Left lobe of liver (tissue), 2 donors: Measurements from ENCODE around the gene SMYD3. TPM values are rescaled to one million over a fixed set of nuclear protein-coding genes. Genes with fewer than 3 reads are reported as not detected.
"Not testable (repeated sequence)": the region's sequence is repeated elsewhere in the genome, so short reads cannot be mapped to it uniquely, and the experiment has no call there.

Experiments used
- ATAC-seq: fragments of 200-7000 bp; cut with Tn5 transposase; one replicate; pipeline ENCODE4 v1.9.1; 2020; ENCODE audit warnings: mild to moderate bottlenecking, moderate library complexity
- DNase-seq: peaks from one replicate; pipeline ENCODE4 v3.0.0-alpha.2; 2020; ENCODE audit warnings: low spot score
- total RNA-seq: library from RNA; stranded (reverse); gene quantifications from one replicate; pipeline ENCODE4 v1.2.1, GENCODE V29; 2021
- donor health status: DM: no; HTN: no; CAD: no; lungs with moderate emphysema.
- donor health status: DM: no; HTN: yes; CAD: no.

The SMYD3 gene
- total RNA-seq, 1 donor from 2014 or later: 6.7 TPM

DNA sequence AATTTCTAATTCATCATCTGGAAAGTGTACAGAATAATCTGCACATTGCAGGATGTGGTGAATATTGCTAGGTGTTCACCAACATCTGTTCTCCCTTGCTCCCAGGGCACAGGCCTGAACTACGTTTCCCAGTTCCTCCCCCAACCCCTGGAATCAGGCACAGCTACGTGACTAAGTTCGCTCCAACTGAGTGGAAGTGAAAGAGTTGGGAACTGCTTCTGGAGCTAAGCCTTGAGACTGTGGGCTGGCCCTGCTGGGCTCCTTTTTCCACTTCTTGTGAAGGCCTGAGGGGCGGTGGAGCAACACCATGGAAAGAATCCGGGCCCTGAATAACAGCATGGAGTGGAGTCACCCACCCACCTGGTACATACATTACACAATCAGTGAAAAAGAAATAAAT is 534.6 kb downstream of the SMYD3 start:
- ATAC-seq: no peak
- DNase-seq: no peak

GRCh38 chr1:245971711-245972085 is 535.4 kb downstream of the SMYD3 start:
- DNase-seq (no peak), ATAC-seq (no peak)

GRCh38 chr1:245971076-245971710 is 535.9 kb downstream of the SMYD3 start:
- not testable (repeated sequence) for DNase-seq, ATAC-seq

DNA sequence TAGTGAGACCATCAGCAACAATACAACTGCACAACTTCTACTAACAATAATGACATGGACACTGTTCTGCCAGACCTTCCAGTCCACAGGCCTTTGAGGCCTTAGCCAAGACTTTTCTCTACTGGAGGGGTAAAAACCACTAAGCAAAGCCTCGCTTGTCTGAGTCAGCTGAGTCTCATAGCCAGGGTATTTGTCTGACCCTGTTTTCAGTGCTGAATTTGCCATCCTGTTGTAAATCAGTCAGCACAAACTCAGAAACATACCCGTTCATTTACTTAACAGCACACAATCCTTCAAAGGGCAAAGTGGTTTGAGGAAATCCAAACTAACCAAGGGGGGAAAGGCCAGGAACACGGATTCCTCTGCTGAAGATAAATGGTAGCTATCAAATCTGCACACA is 537.8 kb downstream of the SMYD3 start:
- DNase-seq (no peak), ATAC-seq (no peak)

DNA sequence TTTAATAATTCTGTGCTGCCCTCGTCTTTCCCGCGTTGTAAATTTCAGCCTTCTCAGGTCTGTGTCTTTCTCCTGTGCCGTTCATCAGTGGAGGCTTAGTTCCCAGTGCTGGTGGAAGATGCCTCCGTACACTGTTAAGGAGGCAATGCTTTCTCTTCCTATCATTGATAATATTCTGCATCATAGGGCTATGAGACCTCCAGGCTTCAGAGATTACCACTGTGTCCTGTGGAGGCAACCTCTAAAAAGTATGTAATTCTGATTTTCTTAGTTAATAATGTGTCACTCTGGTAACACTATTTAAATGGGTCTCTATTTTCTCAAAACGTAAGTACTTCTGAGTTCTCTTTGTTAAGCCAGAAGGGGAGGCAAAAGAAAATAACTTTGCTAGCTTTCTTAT is 538.3 kb downstream of the SMYD3 start:
- DNase-seq: no peak
- no peak for ATAC-seq

DNA sequence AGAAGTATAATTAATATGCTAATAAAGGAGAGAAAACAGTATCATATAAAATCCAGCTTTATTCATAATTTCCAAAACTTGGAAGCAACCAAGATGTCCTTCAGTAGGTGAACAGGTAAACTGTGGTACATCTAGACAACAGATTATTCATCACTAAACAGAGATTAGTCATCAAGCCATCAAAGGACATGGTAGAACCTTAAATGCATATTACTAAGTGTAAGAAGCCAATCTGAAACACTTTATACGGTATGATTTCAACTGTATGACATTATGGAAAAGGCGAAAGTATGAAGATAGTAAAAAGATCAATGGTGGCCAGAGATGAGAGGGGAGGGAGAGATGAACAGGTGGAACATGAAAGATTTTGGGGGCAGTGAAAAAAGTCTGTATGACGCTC is 541.7 kb downstream of the SMYD3 start:
- DNase-seq (no peak), ATAC-seq (no peak)

DNA sequence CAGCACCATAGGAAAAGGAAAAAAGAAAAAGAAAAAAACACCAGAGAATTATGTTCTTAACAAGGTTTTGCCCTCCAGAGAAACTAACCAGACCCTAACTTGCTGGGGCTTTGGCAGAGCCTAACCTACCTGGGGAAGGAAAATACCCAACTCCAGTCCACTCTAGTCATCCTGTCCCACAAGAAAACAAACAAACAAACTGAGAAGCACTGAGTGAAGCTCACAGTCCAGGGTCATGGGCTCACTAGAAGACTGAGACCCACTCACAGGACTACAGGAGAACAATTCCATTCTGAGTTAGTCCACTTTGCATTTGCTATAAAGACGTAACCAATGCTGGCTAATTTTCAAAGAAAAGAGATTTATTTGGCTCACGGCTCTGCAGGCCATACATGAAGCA is 543.4 kb downstream of the SMYD3 start:
- no peak for ATAC-seq
- no peak for DNase-seq

- DNase-seq (no peak), ATAC-seq (no peak)
Measured at GRCh38 chr1:245962453-245962852, 544.6 kb downstream of the SMYD3 start.

DNA sequence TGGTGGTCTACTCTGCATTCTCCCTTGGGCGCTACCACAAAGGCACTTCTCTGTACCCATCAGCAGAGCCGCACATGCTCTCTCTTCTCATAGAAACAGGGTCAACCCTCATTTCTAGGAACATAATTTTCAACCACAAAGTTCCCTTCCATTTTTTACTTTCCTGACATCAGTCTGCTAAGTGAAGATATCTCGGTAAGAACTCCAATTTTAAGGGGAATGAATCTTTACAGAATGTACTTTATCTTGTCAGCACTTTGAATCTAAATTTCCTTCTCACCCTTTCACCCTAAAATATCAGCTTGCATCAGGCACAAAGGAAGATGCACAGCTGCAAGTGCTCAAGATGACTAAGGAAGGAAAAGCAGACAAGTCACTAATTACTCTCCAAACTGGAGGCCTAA is 545.9 kb downstream of the SMYD3 start:
- ATAC-seq (no peak), DNase-seq (no peak)

- DNase-seq: no peak
- no peak for ATAC-seq
Measured at GRCh38 chr1:245960171-245960570, 546.9 kb downstream of the SMYD3 start.

DNA sequence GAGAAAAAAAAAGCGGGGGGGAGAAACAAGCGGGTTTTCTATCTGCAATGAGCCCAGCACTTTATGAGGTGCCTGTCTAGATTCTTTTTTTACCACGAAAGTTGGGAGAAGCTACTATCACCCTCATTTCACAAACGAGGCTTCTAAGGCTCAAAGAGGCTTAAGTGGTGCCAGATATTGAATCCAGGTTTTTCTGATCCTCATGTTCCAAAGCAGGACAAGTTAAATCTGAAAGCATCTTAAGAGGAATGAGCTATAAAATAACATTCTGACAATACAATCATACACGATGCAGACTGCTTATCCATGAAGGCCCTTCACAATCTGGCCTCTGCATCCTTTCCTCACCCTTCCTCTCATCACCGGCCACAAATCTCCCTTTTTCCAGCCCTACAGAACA is 549.1 kb downstream of the SMYD3 start:
- DNase-seq (no peak), ATAC-seq (no peak)

GRCh38 chr1:245957427-245957826 is 549.7 kb downstream of the SMYD3 start:
- DNase-seq (no peak), ATAC-seq (no peak)

- ATAC-seq: no peak
- DNase-seq: no peak
Measured at GRCh38 chr1:245956225-245956624, 550.9 kb downstream of the SMYD3 start.

- DNase-seq: no peak
- peak; percentile 71 for ATAC-seq
Measured at GRCh38 chr1:245953876-245954660, 553.0 kb downstream of the SMYD3 start.

DNA sequence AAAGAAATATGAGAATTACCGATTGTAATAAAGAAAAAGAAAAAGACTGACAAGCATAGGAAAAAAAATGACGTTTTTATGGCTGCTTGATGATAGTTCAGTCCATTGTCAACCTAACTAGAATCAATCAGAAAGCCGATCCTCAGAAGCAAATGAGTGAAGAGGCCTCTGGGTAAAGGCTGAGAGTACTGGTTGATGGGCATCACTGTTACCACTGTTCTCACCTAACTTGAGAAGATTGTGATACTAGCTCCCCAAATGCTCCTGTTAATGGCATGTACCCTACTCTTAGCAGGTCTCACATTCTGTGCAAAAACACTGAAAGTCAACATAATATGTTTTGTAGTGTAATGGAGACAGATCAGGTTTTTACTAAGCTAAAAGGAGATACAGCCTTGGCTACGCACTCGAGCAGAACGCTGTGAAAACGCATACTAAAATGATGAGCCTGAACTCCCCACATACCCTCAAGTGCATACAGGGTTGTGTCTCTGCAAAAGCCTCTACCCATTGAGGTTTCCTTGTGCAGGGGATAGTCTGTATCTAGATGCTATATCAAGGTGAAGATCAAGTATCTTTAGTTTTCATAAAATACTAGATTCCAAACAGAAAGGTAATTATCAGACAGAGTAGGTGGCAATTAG is 554.6 kb downstream of the SMYD3 start:
- ATAC-seq: no peak

GRCh38 chr1:245948786-245949185 is 558.3 kb downstream of the SMYD3 start:
- ATAC-seq (no peak), DNase-seq (no peak)

More for the DNA sequence above, 554.6 kb downstream of the SMYD3 start:
- DNase-seq: no peak

- peak; percentile 19 for ATAC-seq
- no peak for DNase-seq
Measured at GRCh38 chr1:245946905-245947304, 560.2 kb downstream of the SMYD3 start.

- not testable (repeated sequence) for DNase-seq, ATAC-seq
Measured at GRCh38 chr1:245945136-245945535, 561.9 kb downstream of the SMYD3 start.

DNA sequence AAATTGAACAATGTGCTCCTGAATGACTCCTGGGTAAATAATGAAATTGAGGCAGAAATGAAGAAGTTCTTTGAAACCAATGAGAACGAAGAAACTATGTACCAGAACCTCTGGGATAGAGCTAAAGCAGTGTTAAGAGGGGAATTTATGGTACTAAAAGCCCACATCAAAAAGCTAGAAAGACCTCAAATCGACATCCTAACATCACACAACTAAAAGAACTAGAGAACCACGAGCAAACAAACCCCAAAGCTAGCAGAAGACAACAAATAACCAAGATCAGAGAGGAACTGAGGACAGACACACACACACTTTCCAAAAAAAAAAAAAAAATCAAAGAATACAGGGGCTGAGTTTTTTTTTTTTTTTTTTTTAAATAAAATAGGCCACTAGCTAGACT is 564.2 kb downstream of the SMYD3 start:
- no peak for DNase-seq
- ATAC-seq: no peak

- not testable (repeated sequence) for DNase-seq, ATAC-seq
Measured at GRCh38 chr1:245941771-245942170, 565.3 kb downstream of the SMYD3 start.

DNA sequence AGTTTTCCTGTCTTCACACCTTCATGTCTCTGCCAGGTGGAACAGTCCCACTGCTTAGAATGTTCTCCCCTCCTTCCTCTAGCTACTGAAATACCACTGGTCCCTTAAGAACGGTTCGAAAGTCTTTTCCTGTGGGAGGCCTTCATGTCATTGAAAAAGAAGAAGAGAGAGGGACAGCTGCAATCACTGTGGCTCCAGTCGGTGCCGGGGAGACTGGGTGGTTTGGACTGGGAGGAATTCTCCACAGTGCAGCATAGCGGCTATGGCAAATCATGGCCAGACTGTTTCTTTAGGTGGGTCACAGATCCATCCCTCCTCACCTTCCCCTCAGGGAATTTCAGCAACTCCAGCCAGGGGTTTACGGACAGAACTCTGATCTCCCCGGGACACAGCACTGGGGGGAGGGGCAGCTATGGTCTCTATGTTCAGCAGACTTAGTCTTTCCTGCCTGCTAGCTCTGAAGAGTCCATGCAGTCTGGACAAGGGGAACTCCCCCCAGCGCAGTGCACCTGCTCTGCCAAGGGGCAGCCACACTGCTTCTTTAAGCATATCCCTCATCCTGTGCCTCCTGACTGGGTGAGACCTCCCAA is 567.2 kb downstream of the SMYD3 start:
- DNase-seq (no peak), ATAC-seq (no peak)

DNA sequence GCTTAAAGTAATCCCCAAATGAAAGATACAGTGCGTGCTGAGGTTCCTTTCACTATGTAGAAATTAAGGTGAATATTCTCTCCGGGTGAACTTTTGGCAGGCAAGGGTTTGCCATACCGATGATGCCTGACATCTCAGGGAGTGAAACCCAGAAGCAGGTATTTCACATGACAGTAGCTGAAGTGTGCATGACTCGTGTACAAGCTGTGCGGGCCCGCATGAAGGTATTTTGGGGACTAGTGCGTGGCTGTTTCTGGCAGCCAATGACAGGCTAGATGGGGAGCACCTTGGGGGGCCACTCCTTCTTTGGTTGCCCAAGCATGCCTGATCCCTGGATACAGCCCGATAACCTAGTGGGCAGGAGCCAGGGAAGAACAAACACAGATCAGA is 569.0 kb downstream of the SMYD3 start:
- DNase-seq: no peak
- ATAC-seq: no peak
